Activated CD8-positive, alpha-beta memory T cell treated with anti-CD3 and anti-CD28 coated beads for 4 hours (primary cell): ENCODE data around the gene PLCB4.

ENCODE experiments used
- DNase-seq, 2 donors: peaks; one replicate each; pipeline ENCODE4 v3.0.0-alpha.2; 2020; ENCODE audit warnings: low read depth in 2 of 2

PLCB4 gene

DNA sequence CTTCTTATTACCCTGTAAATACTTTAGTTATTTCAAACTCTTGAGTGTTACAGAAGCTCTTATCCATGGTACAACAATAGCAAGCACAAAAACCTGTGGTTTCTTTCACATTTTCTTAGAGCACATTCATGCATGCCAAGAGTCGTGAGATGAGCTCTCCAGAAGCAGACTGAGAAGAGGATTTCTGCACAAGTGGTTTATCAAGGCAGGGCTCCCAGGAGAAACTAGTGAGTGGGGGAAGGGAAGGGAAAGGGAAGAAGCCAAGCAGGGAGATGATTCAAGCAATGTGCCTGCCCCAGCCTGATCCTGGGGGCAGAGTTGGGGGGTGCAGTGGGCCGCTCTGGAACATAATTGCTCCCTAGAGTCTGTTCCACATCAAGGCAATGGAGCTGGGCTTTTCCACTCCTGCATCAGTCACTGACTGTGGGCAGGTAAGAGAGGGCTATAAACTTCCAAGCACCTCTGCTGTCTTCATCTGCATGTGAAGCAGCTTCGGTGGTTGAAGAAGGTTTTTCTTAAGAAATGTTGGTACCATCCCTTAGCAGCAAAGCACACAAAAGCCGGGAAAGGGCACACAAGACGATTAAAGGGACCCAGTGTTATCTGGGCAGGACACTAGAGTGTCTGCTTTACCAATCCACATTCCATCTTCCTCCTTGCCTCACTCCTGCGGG, 152.1 kb downstream of the PLCB4 start:
- no peak for DNase-seq

DNA sequence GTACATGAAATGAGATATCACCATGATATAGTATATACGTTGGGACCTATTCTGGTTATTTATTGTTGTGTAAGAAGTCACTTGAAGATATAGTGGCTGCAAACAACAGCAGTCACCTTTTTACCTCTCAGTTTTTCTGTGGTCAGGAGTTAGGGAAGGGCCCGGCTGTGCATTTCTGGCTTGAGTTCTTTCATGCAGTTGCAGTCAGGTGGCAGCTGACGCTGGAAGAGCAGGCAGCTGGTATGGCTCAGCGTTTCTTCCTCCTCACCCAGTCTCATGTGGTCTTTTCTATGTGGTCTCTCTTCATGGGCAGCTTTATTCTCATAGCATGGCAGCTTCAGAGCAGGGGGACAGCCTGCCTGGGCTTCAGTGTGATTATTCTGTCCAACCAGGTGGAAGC, 154.4 kb downstream of the PLCB4 start:
- no peak for DNase-seq

DNA sequence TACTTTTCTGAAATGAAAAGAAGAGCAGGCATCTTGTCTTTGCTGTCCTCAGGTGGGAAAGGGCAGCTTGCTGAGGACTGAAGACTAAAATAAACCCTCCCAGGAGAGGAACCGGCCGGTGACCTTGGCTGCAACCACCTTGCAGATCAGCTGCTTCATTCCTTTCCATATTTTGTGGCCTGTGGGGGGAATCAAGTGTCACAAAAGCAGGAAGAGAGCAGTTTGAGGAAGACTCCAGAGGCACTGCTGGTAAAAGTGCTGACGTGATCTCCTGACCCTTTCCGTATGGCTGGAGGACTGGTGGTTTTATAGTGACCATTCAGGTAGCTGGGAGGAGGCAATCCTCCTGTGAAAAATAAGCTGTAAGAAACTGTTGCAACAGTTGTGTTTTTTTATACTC, 157.0 kb downstream of the PLCB4 start:
- no peak for DNase-seq

DNA sequence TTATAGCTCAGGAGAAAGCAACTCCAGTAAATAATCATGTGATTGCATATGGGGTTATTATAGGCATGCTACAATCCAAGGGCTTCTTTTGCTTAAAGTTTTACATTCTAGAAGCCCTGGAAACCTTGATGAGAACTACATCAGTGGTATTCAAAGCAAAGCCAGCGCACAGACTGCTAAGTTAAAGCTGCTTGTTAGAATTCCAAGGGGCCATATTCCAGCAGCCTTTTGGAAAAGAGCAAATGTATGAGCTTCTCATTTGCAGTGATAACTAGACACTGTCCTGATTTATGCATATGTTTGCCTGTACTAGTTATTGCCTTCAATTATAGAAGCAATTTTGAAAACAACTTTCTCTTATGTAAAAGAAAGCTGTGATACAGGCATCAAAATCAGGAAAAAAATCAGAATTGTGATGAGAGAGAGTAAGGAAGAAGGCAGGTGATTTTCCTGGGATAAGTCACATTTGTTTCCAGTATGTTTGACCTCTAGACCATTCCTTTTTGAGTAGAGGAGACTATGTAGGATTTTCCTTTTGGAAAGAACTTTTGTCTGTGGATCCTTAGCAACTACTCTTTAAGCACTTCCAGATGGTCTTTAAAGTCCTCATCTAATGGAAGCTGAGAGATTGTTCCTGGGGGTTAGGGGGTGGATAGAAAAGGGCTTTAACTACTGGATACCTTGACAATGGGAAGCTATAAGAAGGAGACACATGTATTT, 159.2 kb downstream of the PLCB4 start:
- DNase-seq: no peak

DNA sequence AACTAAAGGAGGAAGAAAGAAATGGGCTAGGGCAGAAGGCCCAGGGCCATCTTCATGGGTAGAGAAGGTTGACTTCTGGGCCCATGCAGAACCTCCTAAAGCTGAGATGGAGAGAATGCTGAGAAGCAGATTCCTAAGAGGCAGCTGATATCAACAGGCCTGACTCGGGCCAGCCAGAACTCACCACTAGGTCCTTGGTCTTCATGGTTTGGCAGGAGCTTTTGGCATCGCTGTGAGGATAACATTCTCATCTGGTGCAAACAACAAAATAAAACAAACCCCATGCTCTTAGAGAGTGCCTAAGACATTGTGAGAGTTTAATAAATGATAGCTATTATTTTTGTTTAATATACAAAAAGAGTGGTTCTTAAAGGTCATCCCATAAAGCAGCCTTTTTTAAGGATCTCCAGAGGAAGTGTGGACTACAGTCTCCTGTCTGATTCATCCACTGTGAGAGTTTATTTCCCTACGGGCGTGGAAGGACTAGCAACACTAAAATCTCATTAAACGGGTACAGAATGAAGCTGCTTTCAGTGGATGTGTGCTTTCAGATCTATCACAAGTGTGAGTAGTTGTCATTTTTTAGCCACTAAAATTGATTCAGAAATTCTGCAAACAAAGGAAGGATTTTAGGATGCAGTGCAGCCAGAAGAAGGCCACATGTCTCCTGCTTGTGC, 160.0 kb downstream of the PLCB4 start:
- no peak for DNase-seq

DNA sequence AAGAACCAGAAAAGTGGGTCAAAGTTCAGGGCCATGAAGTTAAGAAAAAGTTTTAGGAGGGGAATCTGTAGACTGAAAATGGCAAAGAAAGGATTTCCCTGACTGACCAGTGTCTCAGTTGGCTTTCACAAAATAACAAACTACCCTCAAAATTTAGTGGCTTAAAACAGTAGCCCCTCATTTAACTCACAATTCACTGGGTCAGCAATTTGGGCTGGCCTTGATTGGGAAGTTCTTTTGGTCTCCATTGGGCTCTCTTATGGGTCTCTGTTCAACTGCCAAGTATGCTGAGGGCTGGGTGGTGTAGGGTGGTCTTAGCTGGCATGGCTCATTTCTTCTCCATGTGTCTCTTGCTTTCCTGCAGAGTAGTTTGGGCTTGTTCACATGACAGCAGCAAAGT, 161.5 kb downstream of the PLCB4 start:
- no peak for DNase-seq

DNA sequence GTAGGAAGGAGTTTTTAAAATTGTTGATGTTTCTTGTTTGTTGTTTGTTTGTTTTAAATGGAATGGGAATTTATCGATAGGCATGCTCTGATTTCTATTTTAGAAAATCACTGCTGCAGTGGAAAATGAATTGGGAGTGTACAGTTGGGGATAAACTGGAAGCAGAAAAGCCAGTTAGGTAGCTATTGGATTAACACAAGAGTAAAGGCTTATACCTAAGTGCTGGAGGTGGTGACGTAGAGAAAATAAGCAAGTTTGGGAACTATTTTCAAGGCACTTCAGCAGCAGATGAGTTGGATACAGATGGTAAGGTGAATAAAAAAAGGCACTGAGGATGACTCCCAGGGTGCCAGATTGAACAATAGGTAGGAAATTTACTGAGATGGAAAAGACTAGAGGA, 164.9 kb downstream of the PLCB4 start:
- no peak for DNase-seq

DNA sequence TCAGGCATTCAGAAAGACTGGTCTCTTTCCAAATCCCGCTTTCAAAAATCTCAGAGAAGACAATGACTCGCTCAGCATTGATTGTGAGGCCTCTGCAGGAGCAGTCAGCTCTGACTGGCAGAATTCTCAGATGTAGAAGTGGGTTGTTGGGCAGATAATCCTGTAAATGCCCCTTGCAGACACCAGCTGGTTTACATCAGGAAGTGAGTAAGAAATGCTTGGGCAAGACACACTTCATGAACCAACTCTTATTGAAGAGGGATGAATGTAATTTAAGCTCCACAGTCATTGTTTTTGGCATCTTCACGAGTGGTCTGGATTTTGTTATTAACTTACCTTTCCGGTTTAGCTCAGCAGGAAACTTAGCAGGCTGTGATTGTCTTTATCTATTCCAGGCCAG, 166.6 kb downstream of the PLCB4 start:
- DNase-seq: no peak

DNA sequence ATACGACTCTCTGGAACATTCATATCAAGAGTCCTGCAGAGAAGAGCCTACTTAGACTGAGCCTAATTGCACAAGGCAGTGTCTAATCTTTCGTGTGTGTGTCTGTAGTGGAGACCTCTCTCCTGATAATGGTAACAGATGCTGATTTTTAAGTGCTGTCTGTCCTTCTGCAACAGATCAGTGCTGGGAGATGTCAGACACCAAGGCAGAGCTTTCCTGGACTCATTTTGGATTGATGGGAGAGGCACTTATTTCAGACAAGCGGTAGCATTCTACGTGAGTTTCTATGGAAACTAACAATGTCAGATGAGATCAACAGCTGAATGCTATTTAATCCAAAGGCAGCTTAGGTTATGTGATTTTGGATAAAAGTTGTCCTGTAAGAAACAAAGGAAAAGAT, 167.6 kb downstream of the PLCB4 start:
- no peak for DNase-seq

DNA sequence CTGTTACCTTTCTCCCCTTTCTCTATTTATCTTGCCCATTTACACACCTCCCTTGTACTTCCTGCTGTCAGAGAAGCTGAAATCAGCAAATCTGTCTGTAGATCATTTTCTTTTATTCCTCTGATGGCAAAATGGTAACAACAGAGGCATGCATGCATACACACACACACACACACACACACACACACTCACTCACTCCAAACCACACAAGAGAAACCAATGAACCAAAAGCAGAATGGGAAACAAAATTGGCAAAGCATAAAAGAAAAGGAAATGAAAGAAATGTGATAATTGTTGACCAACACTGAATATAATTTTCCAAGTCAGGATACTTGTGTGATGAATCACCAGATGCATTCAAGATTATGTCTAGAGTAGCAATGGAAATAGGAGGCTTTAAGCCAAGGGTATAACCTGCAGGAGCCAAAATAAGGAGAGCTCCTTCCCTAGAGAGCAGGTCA, 172.4 kb downstream of the PLCB4 start:
- DNase-seq: no peak

DNA sequence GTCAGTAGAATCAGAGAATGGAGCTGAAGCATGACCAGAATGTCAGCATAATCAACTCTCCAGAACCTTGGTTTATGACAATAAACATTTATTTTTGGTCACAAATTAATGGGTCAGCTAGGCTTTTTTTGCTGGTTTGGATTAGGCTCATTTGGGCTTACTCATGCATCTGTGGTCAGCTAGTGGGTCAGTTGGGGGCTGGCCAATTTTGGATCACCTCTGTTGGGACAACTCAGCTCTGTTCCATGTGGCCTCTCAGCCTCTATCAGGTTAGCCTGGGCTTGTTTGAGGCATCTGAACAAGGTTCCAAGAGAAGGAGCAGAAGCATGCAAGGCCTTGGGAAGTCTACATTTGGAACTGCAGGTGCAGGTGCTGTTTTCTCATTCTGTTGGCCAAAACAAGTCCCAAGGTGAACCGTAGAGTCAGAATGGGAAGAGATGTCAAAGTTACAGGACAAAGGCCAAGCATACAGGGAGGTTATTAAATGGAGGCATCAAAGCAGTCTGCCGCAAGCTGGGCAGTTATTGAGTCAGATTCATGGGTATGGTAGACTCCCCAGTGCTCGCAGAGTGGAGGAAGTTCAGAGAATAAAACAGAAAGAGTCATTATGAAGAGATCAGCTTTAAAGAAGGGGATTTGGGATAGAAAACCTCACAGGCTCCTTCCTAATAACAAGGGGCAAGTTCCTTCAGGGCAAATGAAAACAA, 173.0 kb downstream of the PLCB4 start:
- no peak for DNase-seq

DNA sequence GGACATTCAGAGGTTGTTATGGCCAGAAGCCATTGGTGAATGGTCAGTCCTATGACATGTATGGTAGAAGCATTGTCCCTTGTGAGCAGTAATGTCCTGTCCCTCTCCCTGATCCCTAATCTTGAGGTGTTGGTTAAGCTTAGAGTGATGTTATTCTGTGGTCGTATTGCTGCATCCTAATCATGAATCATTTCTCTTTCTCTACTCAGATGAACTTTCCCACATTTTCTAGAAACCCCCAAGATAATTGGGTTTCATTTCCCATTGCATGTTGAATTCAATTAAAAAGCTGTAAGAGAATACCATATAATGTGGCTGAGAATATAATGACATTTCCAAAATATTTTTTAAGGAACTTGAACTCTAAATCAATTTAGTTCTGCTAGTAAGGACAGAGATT, 175.1 kb downstream of the PLCB4 start:
- DNase-seq: no peak

DNA sequence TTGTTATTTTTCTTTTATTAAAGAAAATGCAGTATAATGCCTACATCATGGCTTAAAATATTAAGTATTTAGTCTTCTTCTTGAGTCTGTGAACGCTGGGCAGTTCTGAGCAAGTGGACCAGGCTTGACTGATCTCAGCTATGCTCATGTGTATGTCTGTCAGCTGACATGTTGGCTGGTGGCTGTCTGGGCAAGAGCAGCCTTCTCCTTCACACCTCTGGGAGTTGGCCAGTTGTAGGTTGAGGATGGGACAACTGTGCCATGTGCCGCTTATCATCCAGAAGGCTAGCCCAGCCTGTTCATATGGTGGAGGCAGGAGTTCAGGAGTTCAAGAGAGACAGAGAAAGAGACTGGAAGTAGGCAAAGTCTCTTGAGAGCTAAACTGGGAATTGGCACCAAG, 175.9 kb downstream of the PLCB4 start:
- no peak for DNase-seq

DNA sequence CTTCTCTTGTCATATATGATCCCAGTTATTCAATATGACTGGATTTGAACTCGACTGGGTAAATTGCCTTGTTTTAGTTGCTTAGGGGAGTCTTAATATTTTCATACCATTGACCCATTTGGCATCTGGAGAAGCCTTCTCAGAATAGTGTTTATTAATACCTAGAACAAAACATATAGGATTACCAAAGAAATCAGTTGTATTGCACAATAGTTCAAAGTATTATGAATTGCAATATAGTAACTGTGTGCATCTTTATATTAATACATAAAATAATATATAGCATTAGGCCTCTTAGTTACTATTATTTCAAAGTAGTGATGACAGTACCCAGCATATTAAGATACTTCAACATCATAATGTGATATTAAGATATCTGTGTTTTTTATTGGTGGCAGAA, 177.8 kb downstream of the PLCB4 start:
- no peak for DNase-seq

DNA sequence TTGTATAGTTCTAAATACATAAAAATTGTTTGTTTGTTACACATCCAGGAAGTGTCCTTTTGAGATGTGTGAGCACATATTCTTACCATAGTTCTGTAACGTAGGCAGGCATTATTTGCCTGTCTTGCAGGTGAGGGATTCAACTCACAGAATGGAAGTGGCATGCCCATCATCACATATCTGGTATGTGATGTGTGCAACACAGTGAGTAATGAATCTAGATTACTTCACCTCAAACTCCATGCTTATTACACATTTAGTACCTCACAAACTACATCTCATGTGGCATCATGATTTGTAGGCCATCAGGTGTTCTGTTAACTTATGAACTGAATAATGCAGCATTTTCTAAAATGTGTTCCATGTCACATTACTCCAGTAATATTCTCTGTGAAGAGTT, 181.6 kb downstream of the PLCB4 start:
- no peak for DNase-seq

DNA sequence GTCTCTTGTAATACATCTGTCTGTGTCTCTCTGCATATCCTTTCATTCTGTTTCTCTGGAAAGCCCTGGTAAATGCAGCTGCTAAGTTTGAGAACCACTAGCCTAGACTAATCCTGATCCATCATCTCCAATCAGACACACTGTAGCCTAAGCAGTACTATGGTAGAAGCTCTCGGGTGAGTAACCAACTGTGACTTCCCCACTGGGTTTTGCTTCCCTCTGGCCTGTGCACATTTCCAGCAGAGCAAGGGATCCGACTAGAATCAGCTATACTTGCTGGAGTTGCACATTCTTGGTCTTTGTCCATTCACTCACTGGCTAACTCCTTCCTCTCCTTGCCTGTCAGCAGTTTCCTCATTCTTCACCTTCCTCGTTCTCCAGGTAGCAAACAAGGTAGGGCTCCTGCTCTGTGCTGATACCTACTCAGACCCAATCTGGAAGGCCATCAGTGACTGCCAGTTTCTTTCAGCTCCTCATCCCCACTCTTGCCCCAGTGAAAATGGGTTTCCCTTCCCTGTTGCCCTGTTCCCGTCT, 184.2 kb downstream of the PLCB4 start:
- DNase-seq: no peak

DNA sequence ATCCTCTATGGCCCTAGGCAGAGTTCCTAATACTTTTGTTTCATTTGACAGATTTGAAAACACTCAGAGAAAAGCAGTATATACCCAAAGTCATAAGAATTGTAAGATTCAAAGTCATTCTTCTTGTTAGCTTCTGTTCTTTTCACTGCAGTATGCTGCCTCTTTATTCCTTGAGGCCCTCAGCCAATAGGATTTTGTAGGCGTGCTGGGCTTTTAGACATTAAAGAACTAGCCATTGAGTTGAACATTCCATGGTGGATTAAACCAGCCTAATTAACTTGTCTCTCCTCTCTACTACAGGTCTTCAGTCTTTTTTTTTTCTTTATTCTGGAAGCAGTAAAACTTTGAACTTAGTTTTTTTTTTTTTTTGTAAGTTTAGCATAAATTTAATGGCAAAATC, 186.3 kb downstream of the PLCB4 start:
- DNase-seq: no peak

DNA sequence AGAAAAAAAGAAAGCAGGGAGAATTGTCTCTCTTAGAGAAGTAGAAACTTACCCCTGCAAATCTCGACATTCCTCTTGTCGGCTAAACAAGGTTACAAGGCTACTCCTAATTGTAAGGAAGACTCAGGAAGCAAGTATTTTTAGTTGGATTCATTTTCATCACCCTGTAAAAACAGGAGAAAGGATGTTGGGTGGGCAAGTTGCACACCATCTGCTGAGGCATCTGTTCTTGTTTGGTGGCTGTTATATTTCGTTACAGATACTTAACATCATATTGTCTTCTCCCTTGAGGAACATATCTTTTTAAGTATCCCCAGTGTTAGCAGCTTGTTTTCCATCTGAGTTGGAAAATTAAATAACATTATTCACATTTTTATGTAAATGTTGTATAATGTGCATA, 187.5 kb downstream of the PLCB4 start:
- DNase-seq: no peak

DNA sequence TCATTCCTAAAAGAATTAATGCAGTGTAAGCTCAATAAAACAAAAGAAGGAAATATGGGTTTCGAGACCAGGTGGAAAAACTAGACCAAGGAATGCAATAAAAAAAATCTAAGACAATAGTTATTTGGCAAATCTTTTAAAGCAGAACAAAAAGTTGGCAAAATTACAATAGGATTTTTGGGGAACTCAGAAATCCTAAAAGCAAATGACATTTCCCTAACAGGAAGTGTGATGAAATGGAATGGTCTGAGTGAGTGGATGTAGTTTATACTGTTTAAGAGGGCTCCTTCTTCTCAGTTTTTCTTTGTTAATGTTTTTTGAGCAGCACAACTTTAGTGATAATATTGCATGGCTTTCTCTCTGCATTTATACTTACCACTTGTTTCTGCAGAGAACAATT, 190.0 kb downstream of the PLCB4 start:
- no peak for DNase-seq

DNA sequence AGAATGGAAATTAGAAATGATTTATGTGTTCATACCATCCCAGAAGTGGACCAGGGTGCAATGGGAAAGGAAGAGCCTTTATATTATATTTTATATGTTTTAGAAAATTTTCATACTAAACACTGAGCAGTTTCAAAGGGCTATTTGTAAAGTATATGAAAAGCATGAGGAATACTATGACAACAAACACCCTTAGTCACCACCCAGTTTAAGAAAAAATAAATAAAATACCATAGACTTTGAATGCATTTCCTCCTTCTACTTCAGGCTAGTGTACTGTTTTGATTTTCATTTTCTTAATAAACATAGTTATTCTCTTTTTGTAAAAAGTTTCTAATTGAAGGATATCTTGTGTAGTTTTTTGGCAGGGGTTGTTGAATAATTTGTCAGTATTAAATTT, 191.1 kb downstream of the PLCB4 start:
- no peak for DNase-seq

DNA sequence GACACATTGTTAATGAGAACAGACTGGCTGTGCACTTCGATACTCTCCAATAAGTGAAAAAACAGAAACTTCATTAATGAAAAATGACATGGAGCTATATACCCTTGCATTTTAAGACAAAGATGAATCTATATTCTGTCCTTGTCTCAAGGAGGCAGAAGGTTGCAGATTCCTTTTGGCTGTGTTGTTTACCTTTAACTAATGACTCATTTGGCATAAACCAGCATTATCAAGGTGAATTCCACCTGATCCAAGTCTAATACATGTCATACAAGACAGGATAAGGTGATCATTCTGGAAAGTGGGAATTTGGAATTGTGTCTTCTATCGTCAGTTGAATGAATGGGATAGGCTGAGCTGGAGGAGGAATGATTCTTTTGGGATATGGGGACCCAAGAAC, 192.9 kb downstream of the PLCB4 start:
- no peak for DNase-seq

DNA sequence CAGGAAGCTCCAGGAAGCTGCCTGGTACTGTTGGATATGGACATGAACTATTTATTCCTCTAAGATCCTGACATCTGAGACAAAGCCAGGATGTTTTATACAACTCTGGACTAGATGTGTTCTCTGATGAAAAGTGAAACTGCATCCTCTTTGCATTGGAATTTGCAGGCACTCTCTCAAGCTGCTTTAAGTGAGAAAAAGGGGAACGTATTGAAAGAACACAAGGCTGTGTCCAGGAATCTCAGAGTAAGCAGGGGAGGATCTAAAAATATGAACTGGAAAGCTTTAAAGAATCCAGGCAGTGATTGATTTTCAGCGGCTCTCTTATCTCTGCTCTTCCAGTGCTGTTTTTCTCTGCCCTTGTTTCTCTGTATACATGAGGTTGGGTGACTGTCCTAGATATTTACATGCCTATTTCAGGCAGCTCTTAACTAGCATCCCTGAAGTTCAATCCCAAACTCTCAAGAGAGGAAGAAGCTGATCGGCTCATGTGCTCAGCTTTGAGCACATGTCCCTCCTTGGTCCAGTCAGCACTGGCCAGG, 193.8 kb downstream of the PLCB4 start:
- no peak for DNase-seq
